A549 (cell line): Measurements from ENCODE around the gene FSCB.

Source experiments
- BHLHE40 ChIP-seq: IDR thresholded peaks from 2 replicates; pipeline ENCODE4 v1.6.1; 2012; ENCODE audit warnings: low read depth, low read length, inconsistent platforms
- CEBPB ChIP-seq, 2 experiments: fragments of >200 bp in 1 of 2; sonication (Bioruptor Twin) in 1 of 2; formaldehyde crosslinking in 1 of 2; IDR thresholded peaks; 2 replicates each; pipeline ENCODE4 v1.6.1; 2012 to 2016
- CHD2 ChIP-seq: fragments of 150-350 bp; IDR thresholded peaks from 2 replicates; pipeline ENCODE4 v1.6.1; 2014; ENCODE audit warnings: low read length; ENCODE audit not compliant: partially characterized antibody
- EP300 ChIP-seq, 2 experiments: fragments of >200 bp; sonication (Bioruptor Twin); formaldehyde crosslinking; IDR thresholded peaks; 2 replicates in 1 of 2; 3 replicates in 1 of 2; pipeline ENCODE4 v1.6.1; 2016 to 2017
- MAFK ChIP-seq: fragments of 450-650 bp; IDR thresholded peaks from 2 replicates; pipeline ENCODE4 v1.6.1; 2014; ENCODE audit not compliant: partially characterized antibody
- MAX ChIP-seq: IDR thresholded peaks from 2 replicates; pipeline ENCODE4 v1.6.1; 2012
- NFE2L2 ChIP-seq: fragments of 150-350 bp; conservative IDR thresholded peaks from 2 replicates; pipeline ENCODE4 v1.6.1; 2014; ENCODE audit warnings: low read length
- POLR2A ChIP-seq: IDR thresholded peaks from 2 replicates; pipeline ENCODE4 v1.6.1; 2012; ENCODE audit warnings: mild to moderate bottlenecking, low read length
- POLR2AphosphoS2 ChIP-seq: conservative IDR thresholded peaks from 2 replicates; pipeline ENCODE4 v1.6.1; 2012; ENCODE audit warnings: low read length, improper control_type of control experiment, inconsistent platforms
- TFCP2L1 ChIP-seq: fragments of 250-450 bp; sonication (Bioruptor Pico); IDR thresholded peaks from 2 replicates; pipeline ENCODE4 v1.5.0; 2021; ENCODE audit warnings: mild to moderate bottlenecking
- USF2 ChIP-seq: fragments of 450-650 bp; IDR thresholded peaks from 2 replicates; pipeline ENCODE4 v1.6.1; 2014; ENCODE audit warnings: antibody characterized with exemption
- TF ChIP-seq, protein P1 (sequence below): fragments of >200 bp; sonication (Bioruptor Twin); formaldehyde crosslinking; IDR thresholded peaks from 3 replicates; pipeline ENCODE4 v1.5.1; 2016
- TF ChIP-seq, protein P2 (sequence below): IDR thresholded peaks from 2 replicates; pipeline ENCODE4 v1.6.1; 2012

DNA sequence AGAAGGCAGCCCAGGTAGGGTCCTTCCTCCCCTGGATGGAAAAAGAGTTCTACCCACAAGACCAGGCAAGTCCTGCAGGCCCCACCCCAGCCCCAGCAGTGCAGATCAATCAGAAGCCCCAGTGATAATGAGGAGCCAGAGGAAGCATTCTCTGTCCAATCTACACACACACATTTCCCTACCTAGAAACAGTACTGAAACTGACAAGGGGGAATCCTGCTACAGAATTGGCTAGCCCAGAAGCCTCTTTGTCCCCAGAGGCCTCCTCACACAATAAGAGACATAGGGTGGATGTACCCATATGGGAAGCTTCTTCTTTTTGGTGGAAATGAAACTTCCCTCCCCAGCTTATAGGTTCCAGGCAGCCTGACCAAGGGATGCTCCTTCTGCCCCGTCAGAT, 9.9 kb downstream of the FSCB start:
- no peak for TF ChIP-seq MAX
- TF ChIP-seq, protein P1, sequence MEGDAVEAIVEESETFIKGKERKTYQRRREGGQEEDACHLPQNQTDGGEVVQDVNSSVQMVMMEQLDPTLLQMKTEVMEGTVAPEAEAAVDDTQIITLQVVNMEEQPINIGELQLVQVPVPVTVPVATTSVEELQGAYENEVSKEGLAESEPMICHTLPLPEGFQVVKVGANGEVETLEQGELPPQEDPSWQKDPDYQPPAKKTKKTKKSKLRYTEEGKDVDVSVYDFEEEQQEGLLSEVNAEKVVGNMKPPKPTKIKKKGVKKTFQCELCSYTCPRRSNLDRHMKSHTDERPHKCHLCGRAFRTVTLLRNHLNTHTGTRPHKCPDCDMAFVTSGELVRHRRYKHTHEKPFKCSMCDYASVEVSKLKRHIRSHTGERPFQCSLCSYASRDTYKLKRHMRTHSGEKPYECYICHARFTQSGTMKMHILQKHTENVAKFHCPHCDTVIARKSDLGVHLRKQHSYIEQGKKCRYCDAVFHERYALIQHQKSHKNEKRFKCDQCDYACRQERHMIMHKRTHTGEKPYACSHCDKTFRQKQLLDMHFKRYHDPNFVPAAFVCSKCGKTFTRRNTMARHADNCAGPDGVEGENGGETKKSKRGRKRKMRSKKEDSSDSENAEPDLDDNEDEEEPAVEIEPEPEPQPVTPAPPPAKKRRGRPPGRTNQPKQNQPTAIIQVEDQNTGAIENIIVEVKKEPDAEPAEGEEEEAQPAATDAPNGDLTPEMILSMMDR: no peak
- no peak for TF ChIP-seq POLR2A
- TF ChIP-seq USF2: no peak
- TF ChIP-seq CHD2: no peak
- TF ChIP-seq, protein P2, sequence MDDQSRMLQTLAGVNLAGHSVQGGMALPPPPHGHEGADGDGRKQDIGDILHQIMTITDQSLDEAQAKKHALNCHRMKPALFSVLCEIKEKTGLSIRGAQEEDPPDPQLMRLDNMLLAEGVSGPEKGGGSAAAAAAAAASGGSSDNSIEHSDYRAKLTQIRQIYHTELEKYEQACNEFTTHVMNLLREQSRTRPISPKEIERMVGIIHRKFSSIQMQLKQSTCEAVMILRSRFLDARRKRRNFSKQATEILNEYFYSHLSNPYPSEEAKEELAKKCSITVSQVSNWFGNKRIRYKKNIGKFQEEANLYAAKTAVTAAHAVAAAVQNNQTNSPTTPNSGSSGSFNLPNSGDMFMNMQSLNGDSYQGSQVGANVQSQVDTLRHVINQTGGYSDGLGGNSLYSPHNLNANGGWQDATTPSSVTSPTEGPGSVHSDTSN: no peak
- no peak for TF ChIP-seq MAFK
- no peak for TF ChIP-seq BHLHE40
- TF ChIP-seq NFE2L2: no peak
- TF ChIP-seq TFCP2L1 (CRISPR knock-in tag): no peak
- no peak for TF ChIP-seq POLR2AphosphoS2
- no peak for TF ChIP-seq CEBPB (IDR thresholded peaks at IDR 0.05)
- no peak for TF ChIP-seq EP300 (IDR thresholded peaks at IDR 0.05)
